HL-60 (cell line): ENCODE data around the gene STT3B.

Experiments used
- DNase-seq, 2 experiments: peaks; one replicate each; pipeline ENCODE4 v3.0.0-alpha.2; 2010 to 2020; ENCODE audit warnings: low read depth in 1 of 2, low spot score in 1 of 2
- H3K27ac ChIP-seq: fragments of 250-450 bp; sonication (Bioruptor Pico); replicated peaks from 2 replicates; pipeline ENCODE4 v1.5.1; 2020; ENCODE audit warnings: mild to moderate bottlenecking, moderate library complexity
- H3K27me3 ChIP-seq: fragments of 250-450 bp; sonication (Bioruptor Pico); 2 replicates; pipeline ENCODE4 v1.5.1; 2021; ENCODE audit warnings: mild to moderate bottlenecking, moderate library complexity; ENCODE audit not compliant: insufficient read depth, poor library complexity, severe bottlenecking
- H3K4me3 ChIP-seq: replicated peaks from 2 replicates; pipeline ENCODE4 v1.5.1; 2011; ENCODE audit warnings: mild to moderate bottlenecking, control low read depth, low read length; ENCODE audit not compliant: insufficient read depth
- GABPA ChIP-seq: IDR thresholded peaks from 2 replicates; pipeline ENCODE4 v1.6.1; 2012; ENCODE audit warnings: low read depth
- POLR2AphosphoS5 ChIP-seq: IDR thresholded peaks from 2 replicates; pipeline ENCODE4 v1.6.1; 2012; ENCODE audit warnings: low read depth
- SPI1 ChIP-seq: IDR thresholded peaks from 2 replicates; pipeline ENCODE4 v1.6.1; 2012; ENCODE audit warnings: low read depth, mild to moderate bottlenecking, borderline replicate concordance
- TF ChIP-seq, protein P1 (sequence below): IDR thresholded peaks from 2 replicates; pipeline ENCODE4 v1.6.1; 2012; ENCODE audit warnings: low read depth; ENCODE audit not compliant: insufficient replicate concordance
- TF ChIP-seq, protein P2 (sequence below): IDR thresholded peaks from one replicate; pipeline ENCODE4 v1.5.1; 2011; ENCODE audit warnings: low read length, control low read depth, inconsistent platforms; ENCODE audit not compliant: insufficient read depth

Gene STT3B

DNA sequence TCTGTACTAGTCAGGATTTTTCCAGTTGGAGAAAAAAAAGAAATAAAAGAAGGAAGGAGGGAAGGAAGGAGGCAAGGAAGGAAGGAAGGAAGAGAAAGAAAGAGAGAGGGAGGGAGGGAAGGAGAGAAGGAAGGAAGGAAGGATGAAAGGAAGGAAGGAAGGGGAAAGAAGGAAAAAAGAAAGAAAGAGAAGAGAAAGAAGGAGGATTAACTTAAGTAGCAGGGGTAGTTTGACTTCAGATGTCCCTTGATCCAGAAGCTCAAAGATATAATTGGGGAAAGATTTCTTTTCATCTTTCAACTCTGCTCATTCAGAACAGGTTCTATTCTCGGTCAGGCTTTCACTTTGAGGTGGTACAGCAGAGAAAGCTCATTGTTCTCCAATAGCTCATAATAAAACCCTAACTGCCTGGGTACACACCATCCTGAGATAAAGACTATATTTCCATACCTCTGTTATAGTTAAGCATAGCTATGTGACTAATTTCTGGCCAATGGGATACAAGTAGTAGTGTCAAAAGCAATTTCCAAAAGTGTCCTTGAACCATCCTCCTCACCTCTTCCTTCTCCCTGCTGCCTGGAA is 23.5 kb upstream of the STT3B start:
- Histone ChIP-seq H3K27ac (no peak overlapping the region), H3K4me3 (no peak overlapping the region), H3K27me3 (no peaks in the 10 kb centered on the region)
- DNase-seq: no peak
- TF ChIP-seq, protein P1, sequence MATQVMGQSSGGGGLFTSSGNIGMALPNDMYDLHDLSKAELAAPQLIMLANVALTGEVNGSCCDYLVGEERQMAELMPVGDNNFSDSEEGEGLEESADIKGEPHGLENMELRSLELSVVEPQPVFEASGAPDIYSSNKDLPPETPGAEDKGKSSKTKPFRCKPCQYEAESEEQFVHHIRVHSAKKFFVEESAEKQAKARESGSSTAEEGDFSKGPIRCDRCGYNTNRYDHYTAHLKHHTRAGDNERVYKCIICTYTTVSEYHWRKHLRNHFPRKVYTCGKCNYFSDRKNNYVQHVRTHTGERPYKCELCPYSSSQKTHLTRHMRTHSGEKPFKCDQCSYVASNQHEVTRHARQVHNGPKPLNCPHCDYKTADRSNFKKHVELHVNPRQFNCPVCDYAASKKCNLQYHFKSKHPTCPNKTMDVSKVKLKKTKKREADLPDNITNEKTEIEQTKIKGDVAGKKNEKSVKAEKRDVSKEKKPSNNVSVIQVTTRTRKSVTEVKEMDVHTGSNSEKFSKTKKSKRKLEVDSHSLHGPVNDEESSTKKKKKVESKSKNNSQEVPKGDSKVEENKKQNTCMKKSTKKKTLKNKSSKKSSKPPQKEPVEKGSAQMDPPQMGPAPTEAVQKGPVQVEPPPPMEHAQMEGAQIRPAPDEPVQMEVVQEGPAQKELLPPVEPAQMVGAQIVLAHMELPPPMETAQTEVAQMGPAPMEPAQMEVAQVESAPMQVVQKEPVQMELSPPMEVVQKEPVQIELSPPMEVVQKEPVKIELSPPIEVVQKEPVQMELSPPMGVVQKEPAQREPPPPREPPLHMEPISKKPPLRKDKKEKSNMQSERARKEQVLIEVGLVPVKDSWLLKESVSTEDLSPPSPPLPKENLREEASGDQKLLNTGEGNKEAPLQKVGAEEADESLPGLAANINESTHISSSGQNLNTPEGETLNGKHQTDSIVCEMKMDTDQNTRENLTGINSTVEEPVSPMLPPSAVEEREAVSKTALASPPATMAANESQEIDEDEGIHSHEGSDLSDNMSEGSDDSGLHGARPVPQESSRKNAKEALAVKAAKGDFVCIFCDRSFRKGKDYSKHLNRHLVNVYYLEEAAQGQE: no peak
- TF ChIP-seq POLR2AphosphoS5: no peak
- no peak for TF ChIP-seq GABPA

DNA sequence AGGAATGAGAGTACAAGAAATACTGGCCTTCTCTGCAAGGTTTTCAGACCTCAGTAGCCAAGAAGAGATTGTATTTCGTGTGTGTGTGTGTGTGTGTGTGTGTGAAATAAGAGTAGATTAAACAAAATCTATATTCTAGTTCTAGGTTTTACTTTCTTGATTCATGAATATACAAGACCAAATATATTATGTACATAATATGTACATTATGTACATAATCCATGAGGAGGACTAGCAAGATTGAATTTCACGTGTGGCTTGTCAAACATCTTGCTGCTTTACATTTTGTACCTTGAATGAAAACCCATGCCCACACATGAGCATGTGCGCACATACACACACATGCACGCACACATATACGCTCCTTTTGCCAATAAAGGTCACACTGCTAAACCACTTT is 18.2 kb upstream of the STT3B start:
- no peak for DNase-seq
- H3K4me3 ChIP-seq: no peak overlapping the region
- TF ChIP-seq SPI1 (no peak), POLR2AphosphoS5 (no peak), GABPA (no peak)
- TF ChIP-seq, protein P1: no peak
- TF ChIP-seq, protein P2, sequence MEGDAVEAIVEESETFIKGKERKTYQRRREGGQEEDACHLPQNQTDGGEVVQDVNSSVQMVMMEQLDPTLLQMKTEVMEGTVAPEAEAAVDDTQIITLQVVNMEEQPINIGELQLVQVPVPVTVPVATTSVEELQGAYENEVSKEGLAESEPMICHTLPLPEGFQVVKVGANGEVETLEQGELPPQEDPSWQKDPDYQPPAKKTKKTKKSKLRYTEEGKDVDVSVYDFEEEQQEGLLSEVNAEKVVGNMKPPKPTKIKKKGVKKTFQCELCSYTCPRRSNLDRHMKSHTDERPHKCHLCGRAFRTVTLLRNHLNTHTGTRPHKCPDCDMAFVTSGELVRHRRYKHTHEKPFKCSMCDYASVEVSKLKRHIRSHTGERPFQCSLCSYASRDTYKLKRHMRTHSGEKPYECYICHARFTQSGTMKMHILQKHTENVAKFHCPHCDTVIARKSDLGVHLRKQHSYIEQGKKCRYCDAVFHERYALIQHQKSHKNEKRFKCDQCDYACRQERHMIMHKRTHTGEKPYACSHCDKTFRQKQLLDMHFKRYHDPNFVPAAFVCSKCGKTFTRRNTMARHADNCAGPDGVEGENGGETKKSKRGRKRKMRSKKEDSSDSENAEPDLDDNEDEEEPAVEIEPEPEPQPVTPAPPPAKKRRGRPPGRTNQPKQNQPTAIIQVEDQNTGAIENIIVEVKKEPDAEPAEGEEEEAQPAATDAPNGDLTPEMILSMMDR: no peak

DNA sequence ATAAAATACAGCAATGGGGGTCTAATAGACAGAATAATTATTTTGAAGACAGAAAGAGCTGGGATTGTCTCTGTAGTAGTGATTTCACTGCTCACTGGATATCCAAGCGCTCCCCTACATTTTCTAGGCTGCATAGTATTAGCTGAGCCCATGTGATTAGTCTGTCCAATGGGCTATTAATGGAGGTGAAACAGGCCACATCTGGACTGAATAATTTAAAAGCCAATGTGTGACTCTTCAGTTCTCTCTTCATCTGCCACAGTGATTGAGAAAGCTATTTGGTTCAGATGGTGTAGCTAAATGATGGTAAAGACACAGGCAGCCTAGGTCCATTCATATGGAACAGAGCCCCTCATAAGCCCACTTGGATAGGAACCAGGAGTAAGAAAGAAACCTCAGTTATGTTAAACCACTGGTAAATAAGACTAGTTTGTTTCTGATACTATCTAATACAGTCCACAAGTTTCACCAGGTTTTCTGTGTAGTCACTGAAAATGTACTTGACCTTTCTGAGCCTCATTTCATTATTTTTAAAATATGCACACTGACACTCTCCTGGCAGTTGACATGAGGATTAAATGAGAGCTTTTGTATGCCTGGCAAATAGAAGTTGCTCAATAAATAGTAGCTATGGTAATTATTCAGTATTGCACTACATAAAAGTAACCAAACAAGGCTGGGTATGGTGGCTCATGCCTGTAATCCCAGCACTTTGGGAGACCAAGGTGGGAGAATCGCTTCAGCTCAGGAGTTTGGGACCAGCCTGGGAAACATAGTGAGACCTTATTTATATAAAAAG is 17.0 kb upstream of the STT3B start:
- TF ChIP-seq, protein P1: no peak
- TF ChIP-seq, protein P2: no peak
- TF ChIP-seq GABPA (no peak), SPI1 (no peak)

More for the DNA sequence above, 18.2 kb upstream of the STT3B start:
- Histone ChIP-seq H3K27ac (no peak overlapping the region), H3K27me3 (no peaks in the 10 kb centered on the region)

More for the DNA sequence above, 17.0 kb upstream of the STT3B start:
- Histone ChIP-seq H3K27me3 (no peaks in the 10 kb centered on the region), H3K4me3 (no peak overlapping the region), H3K27ac (no peak overlapping the region)
- no peak for DNase-seq
